Stimulated activated naive CD4-positive, alpha-beta T cell treated with Interleukin-2 at 50 U/mL for 16 hours (primary cell): ENCODE measurements around the gene CNDP1.
A peak's percentile ranks its signal among the peaks of the same experiment; 100 is the strongest.
"Not testable (repeated sequence)": the region's sequence is repeated elsewhere in the genome, so short reads cannot be mapped to it uniquely, and the experiment has no call there.

ENCODE experiments used
- DNase-seq: peaks from one replicate; lab custom pipeline; 2025; lab: John Stamatoyannopoulos, UW

The CNDP1 gene, protein sequence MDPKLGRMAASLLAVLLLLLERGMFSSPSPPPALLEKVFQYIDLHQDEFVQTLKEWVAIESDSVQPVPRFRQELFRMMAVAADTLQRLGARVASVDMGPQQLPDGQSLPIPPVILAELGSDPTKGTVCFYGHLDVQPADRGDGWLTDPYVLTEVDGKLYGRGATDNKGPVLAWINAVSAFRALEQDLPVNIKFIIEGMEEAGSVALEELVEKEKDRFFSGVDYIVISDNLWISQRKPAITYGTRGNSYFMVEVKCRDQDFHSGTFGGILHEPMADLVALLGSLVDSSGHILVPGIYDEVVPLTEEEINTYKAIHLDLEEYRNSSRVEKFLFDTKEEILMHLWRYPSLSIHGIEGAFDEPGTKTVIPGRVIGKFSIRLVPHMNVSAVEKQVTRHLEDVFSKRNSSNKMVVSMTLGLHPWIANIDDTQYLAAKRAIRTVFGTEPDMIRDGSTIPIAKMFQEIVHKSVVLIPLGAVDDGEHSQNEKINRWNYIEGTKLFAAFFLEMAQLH

DNA sequence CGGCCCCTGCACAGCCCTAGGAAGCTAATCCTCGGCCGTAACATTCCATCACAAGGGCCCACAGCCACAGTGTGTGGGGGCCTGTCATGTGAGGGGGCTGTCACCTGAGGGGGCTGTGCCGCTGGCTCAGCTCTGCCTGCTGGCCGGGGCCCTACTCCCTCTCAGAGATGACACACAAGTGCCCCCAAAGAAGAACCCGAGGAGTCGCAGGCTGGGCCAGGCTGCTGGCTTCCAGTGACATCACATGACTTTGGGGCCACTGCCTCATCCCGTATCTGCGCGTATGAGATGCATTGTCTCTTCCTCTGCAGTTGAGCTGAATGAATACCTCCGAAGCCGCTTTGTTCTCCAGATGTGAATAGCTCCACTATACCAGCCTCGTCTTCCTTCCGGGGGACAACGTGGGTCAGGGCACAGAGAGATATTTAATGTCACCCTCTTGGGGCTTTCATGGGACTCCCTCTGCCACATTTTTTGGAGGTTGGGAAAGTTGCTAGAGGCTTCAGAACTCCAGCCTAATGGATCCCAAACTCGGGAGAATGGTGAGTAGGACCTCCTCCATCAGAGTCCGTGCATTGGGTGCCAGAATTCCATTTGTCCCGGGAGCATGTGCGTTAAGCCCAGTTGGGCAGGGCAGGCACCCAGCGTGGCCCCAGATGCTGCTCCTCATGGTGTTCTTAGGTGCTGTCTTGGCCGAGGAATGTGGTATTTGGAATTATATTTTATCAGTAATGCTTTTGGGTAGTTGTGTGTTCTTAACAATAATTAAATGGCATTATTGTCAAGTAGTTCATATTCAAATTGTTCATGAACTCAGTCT is at the start of gene CNDP1:
TSS of gene CNDP1 (plus strand) at position 351 of the 820 bp plus-strand sequence. CDS start at position 519, 168 bp downstream.
- no peak for DNase-seq

DNA sequence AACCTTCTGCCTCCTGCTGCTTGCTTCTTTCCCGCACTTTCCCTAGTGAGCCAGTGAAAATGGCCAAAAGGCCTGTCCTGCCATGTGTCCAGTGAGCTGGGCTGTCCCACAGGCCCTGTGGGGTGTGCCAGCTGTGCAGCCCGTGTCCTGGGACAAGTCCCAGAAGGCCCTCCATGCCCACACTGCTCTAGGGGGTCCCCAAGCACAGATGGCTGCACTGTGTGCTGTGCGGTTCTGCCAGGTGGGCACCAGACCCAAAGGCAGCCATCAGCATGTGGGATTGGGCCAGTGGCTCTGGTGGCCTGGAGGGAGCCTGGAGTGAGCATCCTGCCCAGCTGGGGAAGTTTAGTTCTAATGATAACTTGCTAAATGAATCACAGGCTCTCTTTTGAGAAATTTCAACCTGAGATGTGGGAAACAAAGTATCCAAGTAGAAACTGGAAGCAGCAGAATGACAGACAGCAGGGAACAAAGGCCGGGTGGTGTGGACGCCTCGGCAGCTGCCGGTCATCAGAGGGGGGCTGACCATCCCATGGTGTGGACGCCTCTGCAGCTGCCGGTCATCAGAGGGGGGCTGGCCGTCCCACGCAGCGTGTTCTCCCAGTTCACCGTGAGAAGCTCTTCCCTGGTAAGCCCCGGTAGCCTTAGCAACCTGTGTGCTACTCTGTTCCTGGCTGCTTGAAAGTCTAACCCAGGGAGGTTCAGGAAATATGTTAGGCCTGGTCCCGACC is 48.0 kb upstream of the CNDP1 start:
- no peak for DNase-seq

DNA sequence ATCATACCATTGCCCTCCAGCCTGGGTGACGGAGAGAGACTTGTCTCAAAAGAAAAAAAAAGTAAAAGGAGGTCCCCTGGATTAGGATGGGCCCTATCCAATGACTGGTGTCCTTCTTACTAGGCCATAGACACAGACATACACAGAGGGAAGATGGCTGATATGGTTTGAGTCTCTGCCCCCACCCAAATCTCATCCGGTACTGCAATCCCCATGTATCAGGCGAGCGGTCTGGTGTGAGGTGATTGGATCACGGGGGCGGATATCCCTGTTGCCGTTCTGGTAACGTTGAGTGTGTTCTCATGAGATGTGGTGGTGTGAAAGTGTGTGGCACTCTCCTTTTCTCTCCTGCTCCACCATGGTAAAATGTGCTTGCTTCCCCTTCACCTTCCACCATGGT is 45.9 kb upstream of the CNDP1 start:
- DNase-seq: no peak

DNA sequence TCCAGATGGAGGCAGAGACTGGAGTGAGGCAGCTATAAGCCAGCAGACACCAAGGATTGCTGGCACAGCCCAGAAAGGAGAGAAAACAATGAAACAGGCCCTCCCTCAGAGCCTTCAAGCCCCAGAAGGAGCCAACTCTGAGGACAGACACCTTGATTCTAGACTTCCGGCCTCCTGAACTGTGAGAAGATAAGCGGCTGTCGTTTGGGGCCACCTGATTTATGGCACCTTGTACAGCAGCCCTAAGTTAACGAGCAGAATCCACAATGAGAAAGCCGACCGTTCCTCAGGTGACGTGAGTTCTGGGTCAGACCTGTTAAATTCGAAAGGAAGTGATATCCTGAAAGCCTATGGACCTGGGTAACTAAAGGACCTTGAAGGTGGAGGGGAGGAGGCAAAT is 45.4 kb upstream of the CNDP1 start:
- no peak for DNase-seq

DNA sequence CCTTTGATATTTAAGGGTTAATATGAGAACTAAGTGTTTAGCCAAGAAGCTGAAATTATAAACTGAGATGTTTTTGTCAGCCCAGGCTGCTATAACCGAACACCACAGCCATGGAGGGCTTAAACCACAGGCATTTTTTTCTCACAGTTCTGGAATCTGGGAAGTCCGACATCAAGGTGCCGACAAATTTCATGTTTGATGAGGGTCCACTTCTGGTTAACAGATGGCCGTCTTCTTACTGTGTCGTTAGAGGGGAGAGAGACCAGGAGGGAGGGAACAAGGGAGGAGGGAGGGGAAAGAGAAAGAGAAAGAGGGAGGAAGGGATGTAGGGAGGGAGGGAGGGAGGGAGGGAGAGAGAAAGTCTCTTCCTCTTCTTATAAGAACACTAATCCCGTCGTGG is 44.6 kb upstream of the CNDP1 start:
- no peak for DNase-seq

DNA sequence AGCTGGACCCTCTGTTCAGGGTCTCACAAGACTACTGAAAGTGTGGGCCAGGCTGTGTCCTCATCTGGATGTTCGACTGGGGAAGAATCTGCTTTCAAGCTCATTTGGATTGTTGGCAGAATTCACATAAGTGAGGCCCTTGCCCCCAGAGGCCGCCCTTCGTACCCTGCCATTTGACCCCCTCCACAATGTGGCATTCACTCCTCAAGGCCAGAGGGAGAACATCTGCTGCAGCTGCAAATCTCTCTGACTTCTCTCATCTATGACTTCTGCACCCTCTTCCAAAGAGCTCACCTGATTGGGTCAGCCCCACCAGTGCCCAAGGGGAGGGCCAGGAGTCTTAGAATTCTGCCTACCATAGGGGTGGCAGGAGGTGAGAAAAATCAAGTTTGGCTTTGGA is 42.0 kb upstream of the CNDP1 start:
- DNase-seq: no peak

DNA sequence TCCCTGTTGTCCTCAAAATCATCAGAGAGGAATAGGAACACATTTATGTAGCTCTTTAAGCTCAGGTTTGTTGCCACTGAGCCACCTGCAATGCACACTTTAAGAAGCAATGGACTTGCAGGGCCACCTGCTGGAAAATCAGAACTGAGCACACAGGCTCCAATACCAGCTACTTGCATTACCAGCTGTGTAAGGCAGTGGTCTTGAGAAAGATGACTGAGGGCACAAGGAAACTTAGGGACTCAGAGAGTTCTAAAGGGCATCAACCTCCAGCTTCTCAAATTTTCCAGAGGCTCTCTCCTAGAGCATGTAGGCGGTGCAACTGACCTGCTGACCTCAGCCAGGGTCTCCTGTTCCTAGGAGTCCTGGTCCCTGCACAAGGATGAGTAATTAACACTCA is 40.6 kb upstream of the CNDP1 start:
- DNase-seq: peak; percentile 17

DNA sequence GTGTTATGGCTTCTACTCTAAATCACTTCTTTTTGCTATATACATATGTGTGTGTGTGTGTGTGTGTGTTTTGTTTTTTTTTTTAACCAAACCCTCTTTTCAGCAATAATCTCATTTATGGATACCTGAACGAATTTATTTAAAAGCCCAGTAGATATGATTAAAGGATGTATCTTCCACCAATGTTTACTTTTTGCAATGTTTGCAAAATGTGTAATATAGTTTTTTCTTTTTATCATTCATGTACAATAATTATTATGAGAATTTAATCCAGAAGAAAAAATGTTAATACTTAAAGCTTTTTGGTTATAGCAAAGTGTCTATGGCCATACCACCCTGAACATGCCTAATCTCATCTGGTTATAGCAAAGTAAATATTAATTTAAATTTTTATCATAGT is 39.8 kb upstream of the CNDP1 start:
- no peak for DNase-seq

DNA sequence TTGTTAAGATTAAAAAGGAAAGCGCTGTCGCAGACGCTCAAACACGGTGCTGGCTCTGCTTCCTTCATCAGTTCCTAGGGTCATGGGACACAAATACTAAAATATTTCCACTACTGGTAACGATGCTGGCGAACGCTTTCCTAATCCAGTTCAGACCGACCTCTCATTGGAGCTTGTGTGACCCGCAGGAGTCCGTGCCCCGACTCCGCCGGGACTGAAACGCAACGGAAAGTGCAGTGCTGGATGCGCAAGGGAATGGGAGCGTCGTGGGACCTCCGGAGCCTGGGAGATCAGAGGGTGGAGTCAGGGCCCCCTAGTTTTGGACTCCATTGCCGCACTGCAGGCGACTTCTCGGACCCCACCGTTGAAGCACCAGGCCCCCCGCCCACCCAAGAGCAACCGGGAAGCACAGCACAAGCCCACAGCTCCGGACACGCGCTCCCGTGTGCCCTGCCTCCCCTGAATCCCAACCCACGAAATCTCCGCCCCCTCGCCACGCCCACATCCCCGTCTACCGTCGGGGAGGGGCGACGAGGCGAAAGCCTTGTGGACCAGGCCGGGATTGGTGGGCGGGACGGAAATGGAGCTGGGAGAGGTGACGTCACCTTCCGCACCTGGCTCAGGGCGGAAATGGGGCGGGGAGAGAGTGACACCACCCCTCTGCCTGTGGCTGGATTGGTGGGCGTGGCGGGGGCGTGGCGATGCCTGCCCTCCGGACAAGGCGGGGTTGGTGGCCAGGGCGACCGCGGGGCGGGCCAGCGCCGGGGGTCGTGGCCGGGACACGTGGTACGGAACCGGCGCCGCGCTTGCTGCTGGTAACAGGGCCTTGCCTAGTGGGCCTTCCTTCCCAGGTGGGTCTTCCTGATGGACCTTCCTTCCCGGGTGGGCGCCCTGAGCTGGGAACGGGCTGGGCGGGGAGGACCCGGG is 38.5 kb upstream of the CNDP1 start, which contains the start of gene CNDP2:
TSS of gene CNDP2 (plus strand) at position 783 of the 927 bp plus-strand sequence. CDS start 3,611 bp downstream, outside the sequence.
- DNase-seq: peak; percentile 98

DNA sequence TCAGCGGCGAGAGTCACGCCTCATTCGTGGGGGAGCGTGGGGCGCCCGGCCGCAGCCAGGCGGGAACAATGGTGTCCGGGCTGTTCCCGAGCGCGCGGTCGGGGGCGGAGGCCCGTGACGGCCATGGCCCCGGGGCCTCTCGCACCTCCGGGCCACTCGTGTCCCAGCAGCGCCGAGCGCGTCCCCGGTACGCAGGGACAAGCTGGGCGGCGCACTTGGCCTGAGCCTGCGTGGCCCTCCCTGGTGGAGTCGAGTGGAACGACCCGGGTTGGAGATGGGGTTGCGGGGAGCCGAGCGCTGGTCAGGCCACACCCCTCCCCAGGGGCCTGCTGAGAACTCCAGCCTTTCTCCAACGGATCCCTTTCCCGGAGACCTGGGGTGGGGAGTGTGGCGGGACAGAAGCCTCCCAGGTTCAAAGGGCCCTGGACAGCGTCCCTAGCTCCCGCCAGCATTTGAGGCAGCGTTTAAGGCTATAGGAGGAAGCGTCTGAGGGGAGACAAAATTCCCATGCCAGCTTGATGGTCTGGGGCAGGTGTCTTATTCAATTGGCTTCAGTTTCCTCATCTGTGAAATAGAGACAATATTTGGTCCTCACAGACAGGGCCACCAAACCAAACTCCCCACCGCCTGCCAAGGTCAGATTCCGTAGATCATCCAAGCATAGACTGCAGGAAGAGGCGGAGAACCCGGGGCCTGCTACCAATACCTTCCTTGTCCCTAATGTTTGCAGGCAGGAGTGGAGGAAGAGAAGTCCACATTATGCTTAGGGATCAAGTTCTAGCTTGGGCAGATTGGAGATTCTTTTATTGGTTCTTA is 37.6 kb upstream of the CNDP1 start:
- peak; percentile 45 for DNase-seq

DNA sequence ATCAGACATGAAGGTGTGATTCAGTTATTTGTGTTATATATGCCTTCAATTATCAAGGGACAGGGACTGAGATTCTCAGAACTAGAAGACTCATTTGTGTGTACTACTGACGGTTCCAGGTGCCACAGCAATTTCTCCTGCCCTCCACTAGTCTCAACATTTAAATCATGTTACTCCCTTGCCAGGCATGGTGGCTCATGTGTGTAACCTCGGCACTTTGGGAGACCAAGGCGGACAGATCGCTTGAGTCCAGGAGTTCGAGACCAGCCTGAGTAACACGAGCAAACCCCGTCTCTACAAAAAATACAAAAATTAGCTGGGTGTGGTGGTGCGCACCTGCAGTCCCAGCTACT is 37.0 kb upstream of the CNDP1 start:
- DNase-seq: no peak

DNA sequence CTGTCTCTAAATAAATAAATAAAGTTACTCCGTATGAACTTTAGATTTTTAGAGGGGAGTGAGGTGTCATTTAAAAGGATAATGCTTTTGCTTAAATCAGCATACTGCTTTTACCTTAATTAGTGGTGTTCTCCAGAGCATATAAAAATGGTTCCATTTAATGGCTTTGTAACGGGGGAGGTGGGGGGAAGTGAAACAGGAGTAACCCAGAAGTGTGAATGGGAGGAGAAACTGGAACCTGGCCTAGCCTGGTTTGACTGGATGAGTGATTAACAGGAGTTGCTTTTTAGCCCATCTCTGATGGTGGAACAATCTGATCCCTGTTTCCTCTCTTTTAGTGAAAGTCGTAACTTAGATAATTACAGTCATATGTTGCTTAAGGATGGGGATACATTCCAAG is 36.5 kb upstream of the CNDP1 start:
- no peak for DNase-seq

DNA sequence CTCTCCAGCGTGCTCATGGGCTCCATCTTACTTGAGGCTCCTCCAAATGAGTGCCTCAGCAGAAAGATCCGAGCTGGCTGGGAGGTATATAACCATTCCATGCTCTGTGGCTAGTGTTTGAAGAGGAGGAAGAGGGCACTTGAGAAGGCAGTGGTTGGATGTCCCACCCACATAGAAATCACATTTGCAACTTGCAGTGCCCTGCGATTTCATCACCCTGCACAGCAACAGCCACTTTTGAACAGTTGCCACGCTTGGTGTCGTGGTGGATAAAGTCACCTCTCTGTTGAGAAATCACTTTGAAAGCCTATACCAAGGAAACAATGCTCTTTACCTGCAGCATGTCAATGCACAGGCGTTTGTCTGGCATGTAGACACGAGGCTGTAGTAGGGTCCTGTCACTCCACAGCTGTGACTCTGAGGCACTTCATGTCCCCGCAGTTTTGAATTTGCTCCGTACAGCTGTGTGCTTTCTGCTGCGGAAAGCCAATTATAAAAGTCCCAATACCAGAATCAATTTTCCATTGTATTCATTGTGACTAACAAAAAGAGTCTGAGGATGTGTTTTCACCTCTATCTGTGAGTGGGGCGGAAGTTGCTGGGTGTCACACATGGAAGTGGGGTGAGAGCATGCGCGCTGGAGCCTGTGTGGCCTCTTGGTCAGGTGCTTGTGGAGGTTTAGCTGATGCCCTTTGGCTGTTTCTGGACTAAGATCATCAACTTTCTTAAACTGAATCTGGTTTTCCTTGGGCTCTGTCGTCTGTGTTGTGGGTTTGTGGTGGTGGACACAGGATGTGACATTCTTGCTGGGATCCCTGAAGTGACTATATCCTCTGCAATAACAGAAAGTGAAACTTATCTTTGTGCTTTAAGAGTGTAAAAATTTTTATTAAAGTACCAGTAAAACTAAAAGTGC is 35.3 kb upstream of the CNDP1 start:
- peak; percentile 85 for DNase-seq

DNA sequence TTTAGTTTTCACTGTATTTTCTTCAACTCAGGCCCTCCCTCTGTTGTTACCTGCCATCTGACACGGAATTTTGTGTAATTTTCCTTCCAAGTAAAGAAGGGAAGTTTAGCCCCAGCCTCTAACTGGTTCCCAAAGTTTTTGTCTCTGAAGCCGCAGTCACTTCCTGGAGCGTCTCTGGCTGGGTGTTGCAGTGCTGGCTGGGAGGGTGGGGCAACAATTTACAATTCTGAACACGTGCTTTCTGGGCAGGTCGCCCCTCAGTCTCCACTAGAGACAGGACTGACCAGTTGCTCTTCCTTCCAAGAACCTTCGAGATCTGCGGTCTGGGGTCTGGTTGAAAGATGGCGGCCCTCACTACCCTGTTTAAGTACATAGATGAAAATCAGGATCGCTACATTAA is 34.7 kb upstream of the CNDP1 start:
- DNase-seq: peak; percentile 22

DNA sequence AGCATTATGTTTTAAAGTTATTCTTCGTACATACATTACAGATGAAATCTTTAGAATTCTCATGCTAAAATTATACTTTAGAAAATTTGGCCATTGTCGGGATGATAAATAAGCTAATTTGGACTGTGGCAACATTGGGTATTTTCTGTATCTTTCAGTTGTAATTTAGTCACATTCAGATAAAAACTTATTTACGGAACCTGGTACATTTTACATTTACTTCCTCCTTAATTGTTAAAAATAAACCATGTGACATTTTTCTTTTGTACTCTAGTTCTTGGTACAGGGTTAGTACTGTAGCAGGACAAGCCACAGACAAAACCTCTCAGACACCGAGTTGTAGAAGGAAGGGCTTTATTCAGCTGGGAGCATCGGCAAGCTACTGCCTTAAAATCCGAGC is 33.9 kb upstream of the CNDP1 start:
- no peak for DNase-seq

DNA sequence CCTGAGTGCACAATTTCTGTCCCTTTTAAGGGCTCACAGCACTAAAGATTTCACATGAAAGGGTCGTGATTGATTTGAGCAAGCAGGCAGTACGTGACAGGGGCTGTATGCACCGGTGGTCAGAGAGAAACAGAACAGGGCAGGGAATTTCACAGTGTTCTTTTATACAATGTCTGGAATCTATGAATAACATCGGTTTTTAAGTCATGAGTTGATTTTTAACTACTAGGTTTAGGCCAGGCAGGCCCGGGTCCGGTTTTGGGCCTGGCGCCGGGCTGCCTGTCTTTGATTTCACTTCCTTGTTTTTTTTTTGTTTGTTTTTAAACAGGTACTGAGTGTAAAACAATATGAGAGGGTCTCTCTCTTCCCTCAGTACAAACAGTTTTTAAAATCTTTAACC is 33.5 kb upstream of the CNDP1 start:
- not testable (repeated sequence) for DNase-seq

DNA sequence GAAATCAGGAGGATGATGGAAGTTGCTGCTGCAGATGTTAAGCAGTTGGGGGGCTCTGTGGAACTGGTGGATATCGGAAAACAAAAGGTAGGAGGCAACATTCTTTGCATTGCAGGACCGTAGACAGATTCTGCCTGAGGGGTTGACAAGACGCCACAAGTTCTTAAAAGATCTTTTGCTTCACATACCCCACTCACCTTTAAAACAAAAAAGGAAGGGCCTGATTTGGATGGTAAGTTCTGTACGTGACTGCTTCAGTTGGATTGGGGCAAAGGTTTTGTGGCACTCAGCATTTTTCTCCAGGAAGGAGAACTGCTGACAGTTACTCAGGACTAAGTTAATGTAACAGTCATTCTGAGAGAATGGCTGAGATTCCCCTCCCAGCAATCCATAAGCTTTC is 32.9 kb upstream of the CNDP1 start:
- DNase-seq: no peak

DNA sequence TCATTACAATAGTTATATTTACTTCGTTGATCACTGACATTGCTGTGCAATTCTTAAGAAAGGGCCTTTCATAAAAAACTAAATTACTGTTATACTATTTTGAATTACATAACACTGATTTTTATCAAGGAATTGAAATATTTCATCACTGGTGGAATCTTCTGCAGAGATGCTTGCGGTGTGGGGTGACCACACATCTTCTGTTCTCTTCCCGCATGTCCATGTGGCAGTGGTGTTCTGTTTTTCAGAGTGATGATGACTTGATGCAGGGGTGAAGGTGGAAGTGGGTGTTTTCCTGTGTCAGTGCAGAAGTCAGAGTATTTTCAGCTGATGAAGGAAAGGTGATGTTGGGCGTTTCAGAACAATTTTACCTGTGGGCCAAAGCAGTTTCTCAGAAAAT is 31.2 kb upstream of the CNDP1 start:
- no peak for DNase-seq

DNA sequence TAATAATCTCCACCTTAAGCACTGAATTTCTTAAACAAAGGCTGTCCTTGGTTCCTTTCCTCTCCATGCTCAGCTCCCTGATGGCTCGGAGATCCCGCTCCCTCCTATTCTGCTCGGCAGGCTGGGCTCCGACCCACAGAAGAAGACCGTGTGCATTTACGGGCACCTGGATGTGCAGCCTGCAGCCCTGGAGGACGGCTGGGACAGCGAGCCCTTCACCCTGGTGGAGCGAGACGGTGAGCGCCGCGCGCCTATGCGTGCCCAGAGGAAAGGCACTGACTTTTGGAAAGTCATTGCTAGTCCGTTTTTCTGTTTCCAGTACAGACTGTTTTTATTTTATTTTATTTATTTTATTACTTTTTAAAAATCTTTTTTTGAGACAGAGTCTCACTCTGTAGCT is 28.5 kb upstream of the CNDP1 start:
- no peak for DNase-seq
